Neural progenitor cell (in vitro differentiated cells): ENCODE measurements around the gene MLN. TPM values are rescaled to one million over a fixed set of nuclear protein-coding genes. Genes with fewer than 3 reads are reported as not detected.

ENCODE experiments used
- DNase-seq: peaks from one replicate; pipeline ENCODE4 v3.0.0-alpha.2; 2016; ENCODE audit warnings: low spot score
- H2AFZ ChIP-seq: fragments of 200-600 bp; sonication (generic); replicated peaks from 2 replicates; pipeline ENCODE4 v1.6.1; 2016; ENCODE audit warnings: antibody characterized with exemption
- H3F3A ChIP-seq: fragments of 200-600 bp; sonication (generic); 2 replicates; pipeline ENCODE4 v1.6.1; 2016; ENCODE audit warnings: antibody characterized with exemption, low read depth
- H3K27ac ChIP-seq: fragments of 200-600 bp; sonication (generic); 2 replicates; pipeline ENCODE4 v1.5.1; 2016; ENCODE audit warnings: mild to moderate bottlenecking
- H3K27me3 ChIP-seq: fragments of 200-600 bp; sonication (generic); 2 replicates; pipeline ENCODE4 v1.6.1; 2016; ENCODE audit warnings: mild to moderate bottlenecking, moderate library complexity
- H3K36me3 ChIP-seq: fragments of 200-600 bp; sonication (generic); 2 replicates; pipeline ENCODE4 v1.5.1; 2016
- H3K4me1 ChIP-seq: fragments of 200-600 bp; sonication (generic); 2 replicates; pipeline ENCODE4 v1.6.1; 2016; ENCODE audit warnings: mixed run types
- H3K4me2 ChIP-seq: fragments of 200-600 bp; sonication (generic); 2 replicates; pipeline ENCODE4 v1.6.1; 2016
- H3K4me3 ChIP-seq: fragments of 200-600 bp; sonication (generic); 2 replicates; pipeline ENCODE4 v1.5.1; 2016
- H3K79me2 ChIP-seq: fragments of 200-600 bp; sonication (generic); 2 replicates; pipeline ENCODE4 v1.6.1; 2016; ENCODE audit warnings: low read depth
- H3K9ac ChIP-seq: fragments of 200-600 bp; sonication (generic); 2 replicates; pipeline ENCODE4 v1.6.1; 2016
- H3K9me3 ChIP-seq: fragments of 200-600 bp; sonication (generic); 2 replicates; pipeline ENCODE4 v1.5.1; 2016; ENCODE audit warnings: low read depth
- H4K20me1 ChIP-seq: fragments of 200-600 bp; sonication (generic); 2 replicates; pipeline ENCODE4 v1.6.1; 2016; ENCODE audit warnings: low read depth
- H3K27ac Mint-ChIP-seq: 3 replicates; pipeline ENCODE4 v1.8.0; 2021; ENCODE audit warnings: mixed read lengths
- H3K27me3 Mint-ChIP-seq: 2 replicates; pipeline ENCODE4 v1.8.0; 2022; ENCODE audit warnings: low read depth, mild to moderate bottlenecking, inconsistent platforms, moderate library complexity, mixed read lengths; ENCODE audit not compliant: insufficient read depth
- H3K36me3 Mint-ChIP-seq: 3 replicates; pipeline ENCODE4 v1.8.0; 2021; ENCODE audit warnings: mixed read lengths
- H3K4me1 Mint-ChIP-seq: 3 replicates; pipeline ENCODE4 v1.8.0; 2021; ENCODE audit warnings: mixed read lengths
- H3K4me3 Mint-ChIP-seq: 3 replicates; pipeline ENCODE4 v1.8.0; 2021; ENCODE audit warnings: mild to moderate bottlenecking, moderate library complexity, mixed read lengths
- H3K9me3 Mint-ChIP-seq: 3 replicates; pipeline ENCODE4 v1.8.0; 2020; ENCODE audit warnings: mixed read lengths
- CTCF ChIP-seq: fragments of 200-600 bp; sonication (generic); IDR thresholded peaks from 2 replicates; pipeline ENCODE4 v1.5.1; 2017; ENCODE audit warnings: antibody characterized with exemption, mild to moderate bottlenecking
- EZH2 ChIP-seq: fragments of 200-600 bp; sonication (generic); IDR thresholded peaks from 2 replicates; pipeline ENCODE4 v1.6.1; 2017; ENCODE audit warnings: antibody characterized with exemption, mild to moderate bottlenecking, moderate library complexity
- EZH2phosphoT487 ChIP-seq: fragments of 200-600 bp; sonication (generic); IDR thresholded peaks from 2 replicates; pipeline ENCODE4 v1.6.1; 2017; ENCODE audit warnings: antibody characterized with exemption
- total RNA-seq: library from RNA; depleted of rRNA; stranded (reverse); fragments of >200 nt; gene quantifications from 2 replicates; pipeline ENCODE4 v1.2.3, GENCODE V29; 2015; ENCODE audit warnings: low replicate concordance

Gene MLN
- total RNA-seq, 1 donor from 2014 or later: not detected

GRCh38 chr6:33808641-33809180 is 4.9 kb upstream of the MLN start:
- H3K4me1 Mint-ChIP-seq: peaks cover 72% of the 10 kb centered on the region
- no peaks in the 10 kb centered on the region for H3K36me3 ChIP-seq

GRCh38 chr6:33807606-33808005 is 3.8 kb upstream of the MLN start:
- Histone ChIP-seq H3K9ac (no peak overlapping the region), H3K4me3 (no peak overlapping the region), H2AFZ (no peak overlapping the region), H3K4me2 (peak overlapping the region; percentile 63), H3K27me3 (no peaks in the 10 kb centered on the region), H3K9me3 (no peaks in the 10 kb centered on the region), H3F3A (peaks cover 48% of the 10 kb centered on the region), H3K79me2 (no peaks in the 10 kb centered on the region), H4K20me1 (peaks cover 6% of the 10 kb centered on the region), H3K4me1 (peaks cover 62% of the 10 kb centered on the region), H3K36me3 (no peaks in the 10 kb centered on the region), H3K27ac (no peak overlapping the region)
- no peaks in the 10 kb centered on the region for H3K36me3 Mint-ChIP-seq
- no peak overlapping the region for H3K4me3 Mint-ChIP-seq
- peaks cover 70% of the 10 kb centered on the region for H3K4me1 Mint-ChIP-seq
- peak overlapping the region; percentile 58 for H3K27ac Mint-ChIP-seq
- TF ChIP-seq CTCF: no peak
- TF ChIP-seq EZH2: no peak
- no peak for TF ChIP-seq EZH2phosphoT487
- no peaks in the 10 kb centered on the region for H3K9me3 Mint-ChIP-seq
- no peak for DNase-seq
- peaks cover 19% of the 10 kb centered on the region for H3K27me3 Mint-ChIP-seq

More at GRCh38 chr6:33808641-33809180, 4.9 kb upstream of the MLN start:
- DNase-seq: peak; percentile 60
- no peaks in the 10 kb centered on the region for H3K9me3 ChIP-seq
- no peak overlapping the region for H2AFZ ChIP-seq
- peak overlapping the region; percentile 63 for H3K4me2 ChIP-seq
- H3K27ac ChIP-seq: no peak overlapping the region
- no peak for TF ChIP-seq EZH2
- TF ChIP-seq EZH2phosphoT487: no peak
- no peak for TF ChIP-seq CTCF
- H3K79me2 ChIP-seq: no peaks in the 10 kb centered on the region
- peak overlapping the region; percentile 1 for H3K4me3 ChIP-seq
- peaks cover 14% of the 10 kb centered on the region for H4K20me1 ChIP-seq
- Mint-ChIP-seq H3K4me3 (peak overlapping the region; percentile 4), H3K27me3 (peaks cover 23% of the 10 kb centered on the region), H3K36me3 (no peaks in the 10 kb centered on the region), H3K9me3 (no peaks in the 10 kb centered on the region), H3K27ac (no peak overlapping the region)
- H3K9ac ChIP-seq: no peak overlapping the region
- H3K27me3 ChIP-seq: no peaks in the 10 kb centered on the region
- H3F3A ChIP-seq: peaks cover 51% of the 10 kb centered on the region
- H3K4me1 ChIP-seq: peaks cover 68% of the 10 kb centered on the region

- Mint-ChIP-seq H3K27ac (no peak overlapping the region), H3K9me3 (no peaks in the 10 kb centered on the region), H3K36me3 (no peaks in the 10 kb centered on the region), H3K27me3 (peaks cover 15% of the 10 kb centered on the region), H3K4me3 (no peak overlapping the region), H3K4me1 (peaks cover 69% of the 10 kb centered on the region)
- Histone ChIP-seq H2AFZ (no peak overlapping the region), H4K20me1 (no peaks in the 10 kb centered on the region), H3K27me3 (no peaks in the 10 kb centered on the region), H3K9ac (no peak overlapping the region), H3K27ac (no peak overlapping the region), H3K9me3 (no peaks in the 10 kb centered on the region), H3K4me3 (no peak overlapping the region), H3K4me1 (peaks cover 62% of the 10 kb centered on the region), H3K79me2 (no peaks in the 10 kb centered on the region), H3K4me2 (no peak overlapping the region), H3F3A (peaks cover 48% of the 10 kb centered on the region), H3K36me3 (no peaks in the 10 kb centered on the region)
- no peak for DNase-seq
- TF ChIP-seq EZH2phosphoT487 (no peak), EZH2 (no peak), CTCF (no peak)
Observed at GRCh38 chr6:33806841-33807240, 3.0 kb upstream of the MLN start.
